A673 (cell line): ENCODE results near the gene PEAK3. TPM values are rescaled to one million over a fixed set of nuclear protein-coding genes. Genes with fewer than 3 reads are reported as not detected.

ENCODE experiments used
- BruUV-seq: library from RNA; stranded (reverse); fragments of 400-500 nt; replicated peaks from 2 replicates; lab custom pipeline; 2021; lab: Mats Ljungman, UMichigan
- CTCF ChIA-PET: fragments of 300-600 bp; sonication (Branson Sonifier 250); formaldehyde crosslinking; loops from one replicate; lab custom pipeline; 2022; ENCODE audit warnings: antibody characterized with exemption; lab: Charles Lee
- POLR2A ChIA-PET: fragments of 300-600 bp; sonication (Branson Sonifier 250); formaldehyde crosslinking; loops from one replicate; lab custom pipeline; 2022; ENCODE audit warnings: antibody characterized with exemption; ENCODE audit not compliant: low non-redundant PET; lab: Charles Lee
- DNase-seq: peaks from one replicate; pipeline ENCODE4 v3.0.0-alpha.2; 2015; ENCODE audit warnings: low spot score
- H3K27ac ChIP-seq: fragments of 200-600 bp; sonication (generic); 2 replicates; pipeline ENCODE4 v1.5.1; 2016; ENCODE audit warnings: mixed run types, low read depth, mild to moderate bottlenecking, mixed read lengths, antibody characterized with exemption, low read length; ENCODE audit not compliant: poor library complexity, severe bottlenecking
- H3K27me3 ChIP-seq: fragments of 200-600 bp; sonication (generic); replicated peaks from 2 replicates; pipeline ENCODE4 v1.6.1; 2017; ENCODE audit warnings: mixed run types, low read depth, mild to moderate bottlenecking, mixed read lengths, antibody characterized with exemption, low read length; ENCODE audit not compliant: insufficient read depth, poor library complexity
- H3K36me3 ChIP-seq: fragments of 200-600 bp; sonication (generic); 2 replicates; pipeline ENCODE4 v1.6.1; 2016; ENCODE audit warnings: mixed run types, mild to moderate bottlenecking, mixed read lengths, antibody characterized with exemption, low read length; ENCODE audit not compliant: insufficient read depth, poor library complexity, severe bottlenecking
- H3K4me1 ChIP-seq: fragments of 200-600 bp; sonication (generic); 2 replicates; pipeline ENCODE4 v1.6.1; 2017; ENCODE audit warnings: mixed run types, mild to moderate bottlenecking, mixed read lengths, antibody characterized with exemption, low read length; ENCODE audit not compliant: insufficient read depth, poor library complexity, severe bottlenecking
- H3K4me3 ChIP-seq: fragments of 200-600 bp; sonication (generic); 2 replicates; pipeline ENCODE4 v1.5.1; 2016; ENCODE audit warnings: low read depth, mixed run types, mild to moderate bottlenecking, mixed read lengths, low read length; ENCODE audit not compliant: poor library complexity, severe bottlenecking
- H3K9me3 ChIP-seq: fragments of 200-600 bp; sonication (generic); 2 replicates; pipeline ENCODE4 v1.6.1; 2016; ENCODE audit warnings: mixed run types, low read depth, mild to moderate bottlenecking, mixed read lengths, antibody characterized with exemption, low read length; ENCODE audit not compliant: poor library complexity, severe bottlenecking
- EZH2 ChIP-seq: fragments of 200-600 bp; sonication (generic); IDR thresholded peaks from 2 replicates; pipeline ENCODE4 v1.6.1; 2017; ENCODE audit warnings: borderline replicate concordance, low read depth, mild to moderate bottlenecking, mixed read lengths, antibody characterized with exemption, low read length; ENCODE audit not compliant: poor library complexity, severe bottlenecking
- intact Hi-C: fragments of 100-400 bp; cut with micrococcal nuclease; formaldehyde crosslinking; loops from one replicate; pipeline ENCODE4 v1.10.0; 2022; ENCODE audit not compliant: unreplicated experiment
- total RNA-seq: library from RNA; stranded (reverse); gene quantifications from 2 replicates; pipeline ENCODE4 v1.2.3, GENCODE V29; 2021
- TF ChIP-seq, protein P1 (sequence below): fragments of 300-800, 200-600 bp; sonication (generic); conservative IDR thresholded peaks from 2 replicates; pipeline ENCODE4 v1.5.1; 2017; ENCODE audit warnings: low read depth, mild to moderate bottlenecking, antibody characterized with exemption, low read length, moderate library complexity, mixed read lengths

The PEAK3 gene
- total RNA-seq, 1 experiment from 2014 or later = not detected

DNA sequence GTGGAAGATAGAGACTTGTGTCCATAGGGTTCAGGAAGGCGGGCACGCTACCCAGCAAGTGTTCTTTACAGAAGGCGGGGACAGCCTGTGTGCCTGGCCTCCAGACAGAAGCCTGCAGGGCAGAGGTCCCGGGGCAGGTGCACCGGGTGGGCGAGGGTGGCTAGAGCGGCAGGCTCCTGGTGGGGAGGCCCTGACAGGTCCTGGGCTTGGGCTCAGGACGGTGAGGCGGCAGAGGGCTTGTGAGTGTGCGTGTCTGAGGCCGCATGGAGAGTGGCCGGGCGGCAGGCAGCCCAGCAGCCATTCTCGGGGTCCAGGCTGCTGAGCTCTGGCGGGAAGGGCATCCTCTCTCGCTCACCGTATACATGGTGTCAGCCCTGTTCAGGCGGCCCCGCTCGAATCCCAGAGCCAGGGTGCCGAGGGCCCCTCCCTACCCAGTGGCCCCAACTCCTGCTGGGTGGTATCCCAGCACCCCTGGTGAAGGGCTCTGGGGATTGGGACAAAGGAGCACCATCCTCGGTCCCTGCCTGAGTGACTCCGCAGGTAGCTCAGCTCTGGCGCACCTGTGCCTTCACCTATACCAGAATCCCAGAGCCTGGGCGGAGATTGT is 35.9 kb downstream of the PEAK3 start:
- intact Hi-C loops = no loop called here
- Histone ChIP-seq H3K27ac (no peak overlapping the region), H3K36me3 (peaks cover 57% of the 10 kb centered on the region)

DNA sequence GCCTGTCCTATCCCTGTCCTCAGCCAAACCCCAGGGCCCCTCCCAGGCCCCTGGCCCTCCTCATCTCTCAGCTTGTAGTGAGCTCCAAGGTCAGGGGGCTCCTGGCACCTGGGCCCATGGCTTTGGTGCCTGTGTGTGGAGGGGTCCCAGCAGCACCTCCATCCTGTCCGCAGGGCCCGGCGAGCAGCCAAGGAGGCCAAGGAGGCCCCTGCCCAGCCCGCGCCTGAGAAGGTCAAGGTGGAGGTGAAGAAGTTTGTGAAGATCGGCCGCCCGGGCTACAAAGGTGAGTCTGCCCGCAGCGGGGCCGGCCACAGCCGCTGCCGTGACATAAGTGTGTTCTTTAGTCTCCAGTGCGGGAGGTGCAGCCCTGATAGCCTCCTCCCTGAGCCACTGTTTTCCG is 36.7 kb downstream of the PEAK3 start:
- intact Hi-C loops = no loop called here
- ChIA-PET POLR2A (no interaction called here), CTCF (no interaction called here)
- Histone ChIP-seq H3K27me3 (no peaks in the 10 kb centered on the region), H3K4me1 (peaks cover 9% of the 10 kb centered on the region), H3K4me3 (no peak overlapping the region), H3K9me3 (no peaks in the 10 kb centered on the region), H3K27ac (no peak overlapping the region), H3K36me3 (peaks cover 57% of the 10 kb centered on the region)
- BruUV-seq = no TSS peak
- DNase-seq = no peak
- TF ChIP-seq EZH2 = no peak
- TF ChIP-seq, protein P1, sequence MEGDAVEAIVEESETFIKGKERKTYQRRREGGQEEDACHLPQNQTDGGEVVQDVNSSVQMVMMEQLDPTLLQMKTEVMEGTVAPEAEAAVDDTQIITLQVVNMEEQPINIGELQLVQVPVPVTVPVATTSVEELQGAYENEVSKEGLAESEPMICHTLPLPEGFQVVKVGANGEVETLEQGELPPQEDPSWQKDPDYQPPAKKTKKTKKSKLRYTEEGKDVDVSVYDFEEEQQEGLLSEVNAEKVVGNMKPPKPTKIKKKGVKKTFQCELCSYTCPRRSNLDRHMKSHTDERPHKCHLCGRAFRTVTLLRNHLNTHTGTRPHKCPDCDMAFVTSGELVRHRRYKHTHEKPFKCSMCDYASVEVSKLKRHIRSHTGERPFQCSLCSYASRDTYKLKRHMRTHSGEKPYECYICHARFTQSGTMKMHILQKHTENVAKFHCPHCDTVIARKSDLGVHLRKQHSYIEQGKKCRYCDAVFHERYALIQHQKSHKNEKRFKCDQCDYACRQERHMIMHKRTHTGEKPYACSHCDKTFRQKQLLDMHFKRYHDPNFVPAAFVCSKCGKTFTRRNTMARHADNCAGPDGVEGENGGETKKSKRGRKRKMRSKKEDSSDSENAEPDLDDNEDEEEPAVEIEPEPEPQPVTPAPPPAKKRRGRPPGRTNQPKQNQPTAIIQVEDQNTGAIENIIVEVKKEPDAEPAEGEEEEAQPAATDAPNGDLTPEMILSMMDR = no peak

More for the DNA sequence above, 35.9 kb downstream of the PEAK3 start:
- ChIA-PET POLR2A (no interaction called here), CTCF (no interaction called here)
- no peak for TF ChIP-seq EZH2
- TF ChIP-seq, protein P1 = no peak
- peaks cover 3% of the 10 kb centered on the region for H3K4me1 ChIP-seq
- no peak overlapping the region for H3K4me3 ChIP-seq
- DNase-seq = no peak
- no TSS peak for BruUV-seq
- H3K27me3 ChIP-seq = no peaks in the 10 kb centered on the region
- no peaks in the 10 kb centered on the region for H3K9me3 ChIP-seq

DNA sequence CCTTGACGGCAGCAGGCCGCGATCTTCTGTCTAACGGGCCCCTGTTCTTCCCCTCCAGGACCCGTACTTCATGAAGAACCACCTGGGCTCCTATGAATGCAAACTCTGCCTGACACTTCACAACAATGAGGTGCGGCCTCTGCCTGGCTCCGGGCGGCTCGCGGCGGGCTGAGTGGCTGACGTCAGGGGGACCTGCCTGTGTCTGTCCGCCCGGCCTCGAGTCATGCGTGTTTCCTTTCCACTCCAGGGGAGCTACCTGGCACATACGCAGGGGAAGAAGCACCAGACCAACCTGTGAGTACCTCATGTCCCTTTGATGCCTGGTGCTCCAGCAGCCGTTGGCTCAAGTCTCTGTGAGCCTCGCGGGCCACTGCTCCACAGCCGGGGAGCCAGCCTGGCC is 37.5 kb downstream of the PEAK3 start:
- H3K27ac ChIP-seq = no peak overlapping the region
- no peak for DNase-seq
- no peak overlapping the region for H3K4me3 ChIP-seq
- BruUV-seq = no TSS peak
- ChIA-PET POLR2A (interaction anchor here (0.6 kb wide), 1 partner anchor 486 kb away, joined by 3 read pairs; no protein-coding TSS in a partner anchor), CTCF (no interaction called here)
- H3K27me3 ChIP-seq = no peaks in the 10 kb centered on the region
- no peaks in the 10 kb centered on the region for H3K9me3 ChIP-seq
- H3K36me3 ChIP-seq = peaks cover 57% of the 10 kb centered on the region
- intact Hi-C loops = no loop called here
- peaks cover 16% of the 10 kb centered on the region for H3K4me1 ChIP-seq
- TF ChIP-seq, protein P1 = no peak
- no peak for TF ChIP-seq EZH2
